HepG2 (cell line): ENCODE measurements around the gene TLDC2. TPM values are rescaled to one million over a fixed set of nuclear protein-coding genes. Genes with fewer than 3 reads are reported as not detected.

Source experiments
- ATAC-seq: fragments of 200-7000 bp; cut with Tn5 transposase; 3 replicates; pipeline ENCODE4 v1.9.1; 2020; ENCODE audit warnings: mild to moderate bottlenecking, moderate library complexity
- BruUV-seq: library from RNA; stranded (reverse); fragments of 400-500 nt; replicated peaks from 2 replicates; lab custom pipeline; 2021; lab: Mats Ljungman, UMichigan
- CTCF ChIA-PET: fragments of 300-600 bp; formaldehyde crosslinking; extraction: SDS; loops from one replicate; lab custom pipeline; 2021; ENCODE audit warnings: low total read pairs, inconsistent platforms, low intra/inter-chr PET ratio; lab: Yijun Ruan, JAX
- POLR2A ChIA-PET: fragments of 350-600 bp; sonication (Branson Sonifier 250); formaldehyde crosslinking; loops from one replicate; lab custom pipeline; 2020; ENCODE audit warnings: antibody characterized with exemption, inconsistent platforms; lab: Yijun Ruan, JAX
- DNase-seq: peaks from one replicate; pipeline ENCODE4 v3.0.0-alpha.2; 2015; ENCODE audit warnings: low spot score
- FAIRE-seq: peaks from 3 replicates; lab custom pipeline; 2011; peaks lifted over from hg19 to GRCh38; lab: Jason Lieb, UNC
- H2AFZ ChIP-seq: one replicate; pipeline ENCODE4 v1.6.1; 2011; ENCODE audit warnings: low read length, inconsistent platforms
- H3K27ac ChIP-seq: fragments of 300-600 bp; 3 replicates; pipeline ENCODE4 v1.8.0; 2011; ENCODE audit warnings: mixed run types, mild to moderate bottlenecking, mixed read lengths, low read length, inconsistent platforms; ENCODE audit not compliant: insufficient read depth; ENCODE audit errors: extremely low read length
- H3K27me3 ChIP-seq, 2 experiments: fragments of 200-600 bp in 1 of 2; 2 replicates in 1 of 2; 3 replicates in 1 of 2; pipeline versions ENCODE4 v1.6.0 to v1.8.0; 2011; ENCODE audit warnings: low read length in 2 of 2, mild to moderate bottlenecking in 2 of 2, moderate library complexity in 2 of 2, inconsistent platforms in 1 of 2; ENCODE audit not compliant: insufficient read depth in 2 of 2, control insufficient read depth in 1 of 2
- H3K36me3 ChIP-seq, 2 experiments: fragments of 200-600 bp in 1 of 2; replicated peaks in 1 of 2; 2 replicates in 1 of 2; 3 replicates in 1 of 2; pipeline versions ENCODE4 v1.5.1 to v1.8.0; 2011; ENCODE audit warnings: low read length in 2 of 2, inconsistent platforms in 1 of 2; ENCODE audit not compliant: insufficient read depth in 2 of 2, control insufficient read depth in 1 of 2
- H3K4me1 ChIP-seq: 2 replicates; pipeline ENCODE4 v1.5.1; 2012; ENCODE audit warnings: low read length, inconsistent platforms; ENCODE audit not compliant: insufficient read depth
- H3K4me2 ChIP-seq: 2 replicates; pipeline ENCODE4 v1.6.0; 2011; ENCODE audit warnings: low read depth, low read length, inconsistent platforms
- H3K4me3 ChIP-seq, 3 experiments: fragments of 200-600 bp in 1 of 3; sonication (generic), shearing (Covaris generic) in 1 of 3; replicated peaks in 1 of 3; 2 replicates each; pipeline ENCODE4 v1.5.1; 2011 to 2016; ENCODE audit warnings: low read length in 3 of 3, inconsistent platforms in 2 of 3, low read depth in 2 of 3, mild to moderate bottlenecking in 2 of 3, control low read depth in 1 of 3, mixed read lengths in 1 of 3; ENCODE audit not compliant: insufficient read depth in 1 of 3
- H3K79me2 ChIP-seq: one replicate; pipeline ENCODE4 v1.6.1; 2011; ENCODE audit warnings: low read length, inconsistent platforms; ENCODE audit not compliant: insufficient read depth
- H3K9ac ChIP-seq: 2 replicates; pipeline ENCODE4 v1.6.0; 2011; ENCODE audit warnings: mild to moderate bottlenecking, low read depth, low read length, inconsistent platforms; ENCODE audit not compliant: insufficient read depth
- H3K9me3 ChIP-seq: 2 replicates; pipeline ENCODE4 v1.5.1; 2012; ENCODE audit warnings: mild to moderate bottlenecking, low read length
- H4K20me1 ChIP-seq: 2 replicates; pipeline ENCODE4 v1.6.0; 2011; ENCODE audit warnings: inconsistent platforms, mild to moderate bottlenecking, low read length, moderate library complexity; ENCODE audit not compliant: insufficient read depth
- ARNT2 ChIP-seq: sonication (generic); formaldehyde crosslinking; IDR thresholded peaks from 2 replicates; pipeline ENCODE4 v1.8.0; 2022; ENCODE audit warnings: mild to moderate bottlenecking, low read depth, missing genetic modification reagents, moderate library complexity
- NCOA5 ChIP-seq: sonication (generic); formaldehyde crosslinking; IDR thresholded peaks from 2 replicates; pipeline ENCODE4 v1.4.0; 2020; ENCODE audit warnings: missing genetic modification reagents
- PRMT3 ChIP-seq: sonication (generic); formaldehyde crosslinking; IDR thresholded peaks from 2 replicates; pipeline ENCODE4 v1.8.1; 2022; ENCODE audit warnings: low read depth, mild to moderate bottlenecking, moderate library complexity, missing genetic modification reagents, borderline replicate concordance
- SOX13 ChIP-seq, 3 experiments: fragments of 450-650 bp in 1 of 3; sonication (generic) in 1 of 3; formaldehyde crosslinking in 1 of 3; IDR thresholded peaks in 2 of 3; conservative IDR thresholded peaks in 1 of 3; 2 replicates each; pipeline versions ENCODE4 v1.5.0 to v1.6.1; 2016 to 2020; ENCODE audit warnings: antibody characterized with exemption in 1 of 3, mild to moderate bottlenecking in 1 of 3, missing compliant biosample characterization in 1 of 3, missing genetic modification reagents in 1 of 3, moderate library complexity in 1 of 3
- TEAD3 ChIP-seq: optimal IDR thresholded peaks from 2 replicates; pipeline ENCODE3; 2016; ENCODE audit warnings: borderline replicate concordance
- ZBTB20 ChIP-seq: sonication (generic); formaldehyde crosslinking; IDR thresholded peaks from 2 replicates; pipeline ENCODE4 v1.8.1; 2023; ENCODE audit warnings: missing genetic modification reagents, low read depth, mild to moderate bottlenecking, borderline replicate concordance
- ZNF552 ChIP-seq: sonication (generic); formaldehyde crosslinking; IDR thresholded peaks from 2 replicates; pipeline ENCODE4 v1.9.0; 2022; ENCODE audit warnings: missing genetic modification reagents, mild to moderate bottlenecking, borderline replicate concordance
- ZSCAN29 ChIP-seq: sonication (generic); formaldehyde crosslinking; conservative IDR thresholded peaks from 2 replicates; pipeline ENCODE4 v1.4.0; 2020; ENCODE audit warnings: mild to moderate bottlenecking, missing genetic modification reagents
- WGBS: methylation state at CpG from one replicate; pipeline ENCODE4 v1.1.6; 2017; ENCODE audit warnings: low lambda C conversion rate; 5-methylcytosine and 5-hydroxymethylcytosine counted together
- in situ Hi-C: cut with HindIII; loops from 2 replicates; pipeline ENCODE4 v1.10.0; 2017; ENCODE audit warnings: low pct_unique_long_range_greater_than_20kb; ENCODE audit not compliant: extremely low pct_ligation_motif_present
- intact Hi-C: fragments of 100-400 bp; cut with micrococcal nuclease; formaldehyde crosslinking; loops from one replicate; pipeline ENCODE4 v1.10.0; 2022; ENCODE audit not compliant: unreplicated experiment
- polyA plus RNA-seq, 8 experiments: library from polyadenylated mRNA; depleted of rRNA in 3 of 8; stranded (reverse) in 7 of 8; unstranded in 1 of 8; fragments of >200 nt; fragmentation: Illumina TruSeq in 4 of 8; extraction: Trizol in 4 of 8; gene quantifications; 2 replicates each; pipeline versions ENCODE4 v1.2.1 to v1.2.3, GENCODE V29; 2011 to 2016; ENCODE audit warnings: low read depth in 4 of 8, missing spikeins in 1 of 8, mixed read lengths in 1 of 8; ENCODE audit not compliant: insufficient read depth in 1 of 8
- total RNA-seq, 5 experiments: library from RNA; depleted of rRNA; stranded (reverse); fragments of >200 nt; fragmentation: Illumina TruSeq; extraction: Trizol; gene quantifications; 2 replicates each; pipeline ENCODE4 v1.2.3, GENCODE V29; 2016; ENCODE audit warnings: low read depth in 1 of 5
- TF ChIP-seq, protein P1 (sequence below): sonication (generic); formaldehyde crosslinking; IDR thresholded peaks from 2 replicates; pipeline ENCODE4 v1.4.0; 2020; ENCODE audit warnings: missing genetic modification reagents
- TF ChIP-seq, protein P2 (sequence below): sonication (generic); formaldehyde crosslinking; IDR thresholded peaks from 2 replicates; pipeline ENCODE4 v1.8.1; 2023; ENCODE audit warnings: mild to moderate bottlenecking, inconsistent platforms, moderate library complexity, missing genetic modification reagents, borderline replicate concordance

The TLDC2 gene
- total and polyA plus RNA-seq, 2 of the 13 experiments (the other 11 are each of a cell fraction or from before 2014, with no cell fraction given): 1.5 to 1.6 TPM

DNA sequence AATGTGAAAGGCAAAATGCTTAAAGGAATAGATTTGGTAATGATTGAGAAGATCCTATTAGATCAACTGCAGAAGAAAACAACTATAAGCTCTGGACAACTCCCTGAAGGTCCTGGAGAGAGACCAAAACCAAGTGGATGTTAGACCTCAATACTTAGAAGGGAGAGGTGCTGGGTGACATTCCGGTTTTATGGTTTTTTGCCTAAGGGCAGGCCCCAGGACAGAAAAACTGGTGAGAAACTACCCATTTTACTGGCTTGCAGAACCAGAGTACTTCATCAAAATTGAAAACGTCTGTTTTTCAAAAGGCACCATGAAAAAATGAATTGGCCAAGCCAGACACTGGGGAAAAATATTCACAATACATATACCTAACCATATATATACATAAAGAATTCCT is 49.3 kb downstream of the TLDC2 start:
- ChIA-PET POLR2A (no interaction called here), CTCF (no interaction called here)
- H3K79me2 ChIP-seq: no peaks in the 10 kb centered on the region
- H3K9ac ChIP-seq: no peak overlapping the region
- no peaks in the 10 kb centered on the region for H4K20me1 ChIP-seq
- no peaks in the 10 kb centered on the region for H3K27me3 ChIP-seq
- BruUV-seq: no TSS peak
- no peak for DNase-seq
- peaks cover 16% of the 10 kb centered on the region for H3K4me1 ChIP-seq
- no peak overlapping the region for H3K4me3 ChIP-seq
- no peak overlapping the region for H3K4me2 ChIP-seq
- intact Hi-C loops: no loop called here
- WGBS: 95% methylated on average over 2 of the region's 2 CpGs
- in situ Hi-C loops: no loop called here
- no peak overlapping the region for H2AFZ ChIP-seq
- FAIRE-seq: no peak
- TF ChIP-seq ZBTB20 (CRISPR knock-in tag): no peak
- no peak for TF ChIP-seq SOX13 (IDR thresholded peaks at IDR 0.05)
- TF ChIP-seq SOX13 (CRISPR knock-in tag; conservative IDR thresholded peaks at IDR 0.05 in 1 of 2, IDR thresholded peaks at IDR 0.05 in 1 of 2): no peak
- no peak for TF ChIP-seq ZSCAN29 (CRISPR knock-in tag)
- TF ChIP-seq PRMT3 (CRISPR knock-in tag): no peak
- TF ChIP-seq, protein P1, sequence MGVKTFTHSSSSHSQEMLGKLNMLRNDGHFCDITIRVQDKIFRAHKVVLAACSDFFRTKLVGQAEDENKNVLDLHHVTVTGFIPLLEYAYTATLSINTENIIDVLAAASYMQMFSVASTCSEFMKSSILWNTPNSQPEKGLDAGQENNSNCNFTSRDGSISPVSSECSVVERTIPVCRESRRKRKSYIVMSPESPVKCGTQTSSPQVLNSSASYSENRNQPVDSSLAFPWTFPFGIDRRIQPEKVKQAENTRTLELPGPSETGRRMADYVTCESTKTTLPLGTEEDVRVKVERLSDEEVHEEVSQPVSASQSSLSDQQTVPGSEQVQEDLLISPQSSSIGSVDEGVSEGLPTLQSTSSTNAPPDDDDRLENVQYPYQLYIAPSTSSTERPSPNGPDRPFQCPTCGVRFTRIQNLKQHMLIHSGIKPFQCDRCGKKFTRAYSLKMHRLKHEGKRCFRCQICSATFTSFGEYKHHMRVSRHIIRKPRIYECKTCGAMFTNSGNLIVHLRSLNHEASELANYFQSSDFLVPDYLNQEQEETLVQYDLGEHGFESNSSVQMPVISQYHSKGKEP (CRISPR knock-in tag): no peak
- TF ChIP-seq ZNF552 (CRISPR knock-in tag): no peak
- TF ChIP-seq, protein P2, sequence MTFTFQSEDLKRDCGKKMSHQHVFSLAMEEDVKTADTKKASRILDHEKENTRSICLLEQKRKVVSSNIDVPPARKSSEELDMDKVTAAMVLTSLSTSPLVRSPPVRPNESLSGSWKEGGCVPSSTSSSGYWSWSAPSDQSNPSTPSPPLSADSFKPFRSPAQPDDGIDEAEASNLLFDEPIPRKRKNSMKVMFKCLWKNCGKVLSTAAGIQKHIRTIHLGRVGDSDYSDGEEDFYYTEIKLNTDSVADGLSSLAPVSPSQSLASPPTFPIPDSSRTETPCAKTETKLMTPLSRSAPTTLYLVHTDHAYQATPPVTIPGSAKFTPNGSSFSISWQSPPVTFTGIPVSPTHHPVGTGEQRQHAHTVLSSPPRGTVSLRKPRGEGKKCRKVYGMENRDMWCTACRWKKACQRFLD (CRISPR knock-in tag): no peak
- no peak for TF ChIP-seq ARNT2 (CRISPR knock-in tag)
- TF ChIP-seq NCOA5 (CRISPR knock-in tag): no peak
- no peak for TF ChIP-seq TEAD3 (CRISPR knock-in tag)
- no peaks in the 10 kb centered on the region for H3K9me3 ChIP-seq
- peaks cover 3 to 17% of the 10 kb centered on the region in 2 experiments; a peak in 4 of 5 replicates for H3K36me3 ChIP-seq
- no peak overlapping the region for H3K27ac ChIP-seq
- ATAC-seq: no peak
